H1 (cell line): Measurements from ENCODE around the gene CCDC195. TPM values are rescaled to one million over a fixed set of nuclear protein-coding genes. Genes with fewer than 3 reads are reported as not detected.

Source experiments
- CTCF ChIA-PET: fragments of 300-600 bp; sonication (Branson Sonifier 250); formaldehyde crosslinking; loops from one replicate; lab custom pipeline; 2021; ENCODE audit not compliant: partially characterized antibody; lab: Charles Lee
- POLR2A ChIA-PET: fragments of 300-600 bp; sonication (Branson Sonifier 250); formaldehyde crosslinking; loops from one replicate; lab custom pipeline; 2021; ENCODE audit warnings: inconsistent platforms; ENCODE audit not compliant: partially characterized antibody; lab: Charles Lee
- DNase-seq, 2 experiments: peaks; one replicate each; pipeline versions ENCODE4 v3.0.0 to v3.0.0-alpha.2; 2010 to 2022; ENCODE audit warnings: low spot score in 2 of 2, low read depth in 1 of 2, mixed read lengths in 1 of 2
- FAIRE-seq: peaks from 2 replicates; lab custom pipeline; 2011; peaks lifted over from hg19 to GRCh38; lab: Jason Lieb, UNC
- H2AFZ ChIP-seq: 2 replicates; pipeline ENCODE4 v1.8.1; 2012; ENCODE audit warnings: low read length, inconsistent platforms
- H2AK5ac ChIP-seq: 2 replicates; pipeline ENCODE4 v1.6.1; 2013; ENCODE audit warnings: low read depth, low read length
- H2BK120ac ChIP-seq: replicated peaks from 2 replicates; pipeline ENCODE3; 2013; ENCODE audit warnings: low read depth, low read length, inconsistent platforms
- H2BK12ac ChIP-seq: 2 replicates; pipeline ENCODE4 v1.6.1; 2013; ENCODE audit warnings: low read depth, low read length
- H2BK15ac ChIP-seq: 2 replicates; pipeline ENCODE4 v1.6.1; 2013; ENCODE audit warnings: low read length
- H2BK20ac ChIP-seq: 2 replicates; pipeline ENCODE4 v1.6.1; 2013; ENCODE audit warnings: low read length
- H2BK5ac ChIP-seq: 2 replicates; pipeline ENCODE4 v1.6.1; 2013; ENCODE audit warnings: low read depth, low read length
- H3K14ac ChIP-seq: 2 replicates; pipeline ENCODE4 v1.6.1; 2013; ENCODE audit warnings: inconsistent platforms; ENCODE audit not compliant: insufficient read length
- H3K18ac ChIP-seq: 2 replicates; pipeline ENCODE4 v1.6.1; 2013; ENCODE audit warnings: low read length; ENCODE audit errors: extremely low read depth
- H3K23ac ChIP-seq: 2 replicates; pipeline ENCODE4 v1.6.1; 2013; ENCODE audit warnings: inconsistent platforms; ENCODE audit not compliant: insufficient read length
- H3K23me2 ChIP-seq: 2 replicates; pipeline ENCODE4 v1.6.1; 2013; ENCODE audit warnings: low read depth, low read length
- H3K27ac ChIP-seq: 2 replicates; pipeline ENCODE4 v1.6.1; 2011; ENCODE audit warnings: low read depth, low read length, inconsistent platforms
- H3K27me3 ChIP-seq, 4 experiments: replicated peaks in 1 of 4; 1 replicate in 1 of 4; 2 replicates in 3 of 4; pipeline versions ENCODE4 v1.6.1 to v1.8.1; 2011 to 2013; ENCODE audit warnings: low read length in 3 of 4, mild to moderate bottlenecking in 3 of 4, inconsistent platforms in 2 of 4, mixed read lengths in 2 of 4, moderate library complexity in 1 of 4; ENCODE audit not compliant: control insufficient read depth in 3 of 4, insufficient read depth in 3 of 4; ENCODE audit errors: extremely low read depth in 1 of 4
- H3K36me3 ChIP-seq, 4 experiments: 2 replicates each; pipeline versions ENCODE4 v1.6.1 to v1.8.1; 2011 to 2013; ENCODE audit warnings: mild to moderate bottlenecking in 4 of 4, low read length in 3 of 4, moderate library complexity in 2 of 4, control low read depth in 1 of 4, inconsistent platforms in 1 of 4; ENCODE audit not compliant: insufficient read depth in 4 of 4, control insufficient read depth in 2 of 4
- H3K4ac ChIP-seq: replicated peaks from 2 replicates; pipeline ENCODE3; 2013; ENCODE audit warnings: low read length, low read depth, mixed read lengths, inconsistent platforms; ENCODE audit not compliant: insufficient read length
- H3K4me1 ChIP-seq, 4 experiments: replicated peaks in 1 of 4; 1 replicate in 1 of 4; 2 replicates in 3 of 4; pipeline versions ENCODE4 v1.6.1 to v1.8.1; 2011 to 2013; ENCODE audit warnings: low read length in 3 of 4, inconsistent platforms in 2 of 4, mixed read lengths in 1 of 4; ENCODE audit not compliant: insufficient read depth in 4 of 4, control insufficient read depth in 3 of 4
- H3K4me2 ChIP-seq, 2 experiments: 2 replicates each; pipeline versions ENCODE4 v1.6.1 to v1.8.1; 2011 to 2013; ENCODE audit warnings: low read depth in 2 of 2, low read length in 2 of 2, control low read depth in 1 of 2, inconsistent platforms in 1 of 2, mild to moderate bottlenecking in 1 of 2; ENCODE audit not compliant: insufficient read depth in 1 of 2
- H3K4me3 ChIP-seq, 4 experiments: fragments of 200-600, 300-600 bp in 1 of 4; sonication (generic), shearing (Covaris generic), sonication (Bioruptor Twin) in 1 of 4; 2 replicates each; pipeline versions ENCODE4 v1.5.1 to v1.8.1; 2011 to 2016; ENCODE audit warnings: low read length in 4 of 4, low read depth in 3 of 4, control low read depth in 2 of 4, inconsistent platforms in 2 of 4, mild to moderate bottlenecking in 2 of 4, mixed read lengths in 1 of 4, moderate library complexity in 1 of 4; ENCODE audit not compliant: insufficient read depth in 2 of 4; ENCODE audit errors: extremely low read depth in 1 of 4
- H3K56ac ChIP-seq: replicated peaks from 2 replicates; pipeline ENCODE3; 2013; ENCODE audit warnings: low read depth, mild to moderate bottlenecking, mixed read lengths, low read length, inconsistent platforms; ENCODE audit not compliant: insufficient read length
- H3K79me1 ChIP-seq: 2 replicates; pipeline ENCODE4 v1.6.1; 2013; ENCODE audit warnings: low read depth, low read length, control low read depth
- H3K79me2 ChIP-seq, 2 experiments: 2 replicates each; pipeline versions ENCODE4 v1.6.1 to v1.8.1; 2012 to 2013; ENCODE audit warnings: low read length in 2 of 2, mild to moderate bottlenecking in 2 of 2, inconsistent platforms in 1 of 2; ENCODE audit not compliant: insufficient read depth in 2 of 2, control insufficient read depth in 1 of 2
- H3K9ac ChIP-seq, 4 experiments: replicated peaks in 1 of 4; 1 replicate in 1 of 4; 2 replicates in 3 of 4; pipeline versions ENCODE4 v1.6.1 to v1.8.1; 2011 to 2013; ENCODE audit warnings: low read depth in 3 of 4, low read length in 3 of 4, control low read depth in 2 of 4, mild to moderate bottlenecking in 2 of 4, moderate library complexity in 2 of 4, inconsistent platforms in 1 of 4; ENCODE audit errors: extremely low read depth in 1 of 4
- H3K9me3 ChIP-seq, 2 experiments: 2 replicates each; pipeline versions ENCODE4 v1.6.1 to v1.8.1; 2012 to 2013; ENCODE audit warnings: mild to moderate bottlenecking in 2 of 2, moderate library complexity in 2 of 2, control low read depth in 1 of 2, inconsistent platforms in 1 of 2, low read depth in 1 of 2, low read length in 1 of 2, mixed read lengths in 1 of 2; ENCODE audit not compliant: insufficient read depth in 2 of 2
- H4K20me1 ChIP-seq, 2 experiments: replicated peaks in 1 of 2; 2 replicates each; pipeline versions ENCODE3 to v1.8.1; 2011 to 2013; ENCODE audit warnings: inconsistent platforms in 2 of 2, low read length in 2 of 2, mild to moderate bottlenecking in 1 of 2; ENCODE audit not compliant: insufficient read depth in 2 of 2, control insufficient read depth in 1 of 2
- H4K5ac ChIP-seq: 2 replicates; pipeline ENCODE4 v1.6.1; 2013; ENCODE audit warnings: low read length, low read depth, mixed read lengths, inconsistent platforms; ENCODE audit not compliant: insufficient read length
- H4K8ac ChIP-seq: 2 replicates; pipeline ENCODE4 v1.8.0; 2013; ENCODE audit warnings: mild to moderate bottlenecking, moderate library complexity, low read length, inconsistent platforms; ENCODE audit not compliant: insufficient read depth; ENCODE audit errors: extremely low read depth
- H4K91ac ChIP-seq: replicated peaks from 2 replicates; pipeline ENCODE3; 2013; ENCODE audit warnings: low read length, mixed read lengths, inconsistent platforms; ENCODE audit not compliant: insufficient read length
- EP300 ChIP-seq, 2 experiments: IDR thresholded peaks; 1 replicate in 1 of 2; 2 replicates in 1 of 2; pipeline ENCODE4 v1.6.1; 2011 to 2012; ENCODE audit warnings: low read depth in 2 of 2, low read length in 2 of 2, mild to moderate bottlenecking in 2 of 2, borderline replicate concordance in 1 of 2, inconsistent platforms in 1 of 2, moderate library complexity in 1 of 2
- FOSL1 ChIP-seq: IDR thresholded peaks from 2 replicates; pipeline ENCODE4 v1.6.1; 2011; ENCODE audit warnings: mild to moderate bottlenecking, low read depth, low read length, moderate library complexity; ENCODE audit not compliant: insufficient read depth
- GABPA ChIP-seq: IDR thresholded peaks from 2 replicates; pipeline ENCODE4 v1.6.1; 2011; ENCODE audit warnings: mild to moderate bottlenecking, low read length, moderate library complexity, borderline replicate concordance; ENCODE audit not compliant: insufficient read depth
- KDM5A ChIP-seq: fragments of 200-600 bp; IDR thresholded peaks from 2 replicates; pipeline ENCODE4 v1.7.1; 2012; ENCODE audit warnings: mild to moderate bottlenecking, low read length, inconsistent platforms, mixed read lengths
- MAX ChIP-seq: IDR thresholded peaks from 2 replicates; pipeline ENCODE4 v1.6.1; 2012; ENCODE audit warnings: inconsistent platforms
- NANOG ChIP-seq: IDR thresholded peaks from 2 replicates; pipeline ENCODE4 v1.6.1; 2011; ENCODE audit warnings: low read length, low read depth, mild to moderate bottlenecking, inconsistent platforms; ENCODE audit not compliant: insufficient read depth, poor library complexity, severe bottlenecking
- PHF8 ChIP-seq: fragments of 200-600 bp; sonication (generic); conservative IDR thresholded peaks from 2 replicates; pipeline ENCODE4 v1.7.1; 2012; ENCODE audit warnings: low read depth, mild to moderate bottlenecking, inconsistent platforms, low read length, moderate library complexity
- POLR2A ChIP-seq, 2 experiments: IDR thresholded peaks; 1 replicate in 1 of 2; 2 replicates in 1 of 2; pipeline ENCODE4 v1.6.1; 2011; ENCODE audit warnings: low read depth in 2 of 2, low read length in 2 of 2, mild to moderate bottlenecking in 2 of 2; ENCODE audit errors: control extremely low read depth in 1 of 2
- SAP30 ChIP-seq: fragments of 300-600 bp; sonication (generic); IDR thresholded peaks from 2 replicates; pipeline ENCODE4 v1.7.1; 2012; ENCODE audit warnings: low read length, moderate library complexity, mild to moderate bottlenecking, inconsistent platforms; ENCODE audit not compliant: insufficient read depth, insufficient replicate concordance
- SRF ChIP-seq: IDR thresholded peaks from 2 replicates; pipeline ENCODE4 v1.6.1; 2011; ENCODE audit warnings: mild to moderate bottlenecking, low read depth, low read length, moderate library complexity
- TEAD4 ChIP-seq: IDR thresholded peaks from 2 replicates; pipeline ENCODE4 v1.6.1; 2012; ENCODE audit warnings: low read depth, low read length, inconsistent platforms, mixed read lengths
- WGBS, 2 experiments: shearing (Covaris generic) in 1 of 2; methylation state at CpG; one replicate each; pipeline versions ENCODE4 v1.1.6 to v1.1.7; 2013 to 2015; ENCODE audit warnings: low lambda C conversion rate in 2 of 2, mixed read lengths in 2 of 2, inconsistent platforms in 1 of 2, low coverage in 1 of 2, missing lambda C conversion rate in 1 of 2; ENCODE audit not compliant: insufficient replicate concordance in 2 of 2, insufficient coverage in 1 of 2, insufficient read length in 1 of 2; ENCODE audit errors: extremely low coverage in 1 of 2, missing lambda C conversion rate in 1 of 2; 5-methylcytosine and 5-hydroxymethylcytosine counted together
- polyA plus RNA-seq, 7 experiments: library from polyadenylated mRNA; depleted of rRNA in 3 of 7; stranded (reverse) in 5 of 7; unstranded in 2 of 7; fragments of >200 nt in 5 of 7; fragments of 200-250 nt in 2 of 7; gene quantifications; 1 replicate in 5 of 7; 2 replicates in 1 of 7; 4 replicates in 1 of 7; pipeline versions ENCODE4 v1.2.1 to v1.2.3, GENCODE V29; 2011 to 2013; ENCODE audit warnings: missing spikeins in 2 of 7, mixed read lengths in 2 of 7
- total RNA-seq: library from RNA; stranded (reverse); fragmentation: NEBNext Ultra II Directional; extraction: Animal tissue kit (Norgen Biotek cat#: 25700); gene quantifications from 2 replicates; pipeline ENCODE4 v1.2.1, GENCODE V29; 2021

The CCDC195 gene
- total and polyA plus RNA-seq, 2 of the 8 experiments (the other 6 are each of a cell fraction or from before 2014, with no cell fraction given), result not detected

GRCh38 chr2:224671731-224672130 lies 44.4 kb downstream of the CCDC195 start:
- DNase-seq (no peak), FAIRE-seq (no peak)
- no peak overlapping the region for H3K9ac ChIP-seq
- no peaks in the 10 kb centered on the region for H3K79me2 ChIP-seq
- no peak overlapping the region for H4K8ac ChIP-seq
- no peak overlapping the region for H4K91ac ChIP-seq
- no peak overlapping the region for H3K23ac ChIP-seq
- no peak overlapping the region for H3K27ac ChIP-seq
- ChIA-PET CTCF (no interaction called here), POLR2A (no interaction called here)
- H3K14ac ChIP-seq, result no peak overlapping the region
- no peaks in the 10 kb centered on the region for H3K79me1 ChIP-seq
- no peak overlapping the region for H3K56ac ChIP-seq
- peaks cover 0 to 3% (median 2%) of the 10 kb centered on the region in 4 experiments; a peak in 1 of 7 replicates for H3K4me1 ChIP-seq
- no peaks in the 10 kb centered on the region for H3K27me3 ChIP-seq
- no peak overlapping the region for H2BK5ac ChIP-seq
- H2BK120ac ChIP-seq, result no peak overlapping the region
- no peak overlapping the region for H4K5ac ChIP-seq
- H2BK20ac ChIP-seq, result no peak overlapping the region
- H3K18ac ChIP-seq, result no peak overlapping the region
- 60% methylated on average over 1 of the region's 1 CpG; no CpG with 5 or more reads in 1 of the 2 experiments for WGBS, 2 experiments
- no peak overlapping the region for H2AFZ ChIP-seq
- no peaks in the 10 kb centered on the region for H3K23me2 ChIP-seq
- no peak overlapping the region for H3K4me3 ChIP-seq
- no peaks in the 10 kb centered on the region for H3K36me3 ChIP-seq
- H4K20me1 ChIP-seq, result no peaks in the 10 kb centered on the region
- H3K4me2 ChIP-seq, result no peak overlapping the region
- H2BK12ac ChIP-seq, result no peak overlapping the region
- no peak overlapping the region for H2BK15ac ChIP-seq
- H2AK5ac ChIP-seq, result no peak overlapping the region
- no peak overlapping the region for H3K4ac ChIP-seq
- H3K9me3 ChIP-seq, result no peaks in the 10 kb centered on the region
- TF ChIP-seq EP300 (IDR thresholded peaks at IDR 0.05; ENCODE audit: borderline replicate concordance in 1 of 2, low read depth in 2 of 2, low read length in 2 of 2), result no peak
- no peak for TF ChIP-seq KDM5A
- no peak for TF ChIP-seq TEAD4
- no peak for TF ChIP-seq NANOG
- TF ChIP-seq MAX, result no peak
- TF ChIP-seq FOSL1, result no peak
- no peak for TF ChIP-seq POLR2A (IDR thresholded peaks at IDR 0.05; ENCODE audit: control extremely low read depth in 1 of 2, low read depth in 2 of 2, low read length in 2 of 2)
- no peak for TF ChIP-seq SRF
- no peak for TF ChIP-seq PHF8
- TF ChIP-seq SAP30, result no peak
- TF ChIP-seq GABPA, result no peak
